HEK293 (cell line): ENCODE data around the gene MERTK.

ENCODE experiments used
- CTCF ChIP-seq: fragments of 450-650 bp; formaldehyde crosslinking; IDR thresholded peaks from 2 replicates; pipeline ENCODE4 v1.5.1; 2016; ENCODE audit warnings: missing biosample characterization, missing genetic modification characterization
- YY1 ChIP-seq: fragments of 450-650 bp; formaldehyde crosslinking; IDR thresholded peaks from 2 replicates; pipeline ENCODE4 v1.5.1; 2018; ENCODE audit warnings: missing biosample characterization, missing genetic modification characterization
- ZNF324 ChIP-seq: fragments of 450-650 bp; formaldehyde crosslinking; IDR thresholded peaks from 2 replicates; pipeline ENCODE4 v1.5.1; 2016; ENCODE audit warnings: missing biosample characterization, missing genetic modification characterization
- ZNF658 ChIP-seq: fragments of 450-650 bp; formaldehyde crosslinking; IDR thresholded peaks from 2 replicates; pipeline ENCODE4; 2016; ENCODE audit warnings: missing biosample characterization, missing genetic modification characterization
- TF ChIP-seq, protein P1 (sequence below): fragments of 450-650 bp; formaldehyde crosslinking; IDR thresholded peaks from 2 replicates; pipeline ENCODE4 v1.5.1; 2016; ENCODE audit warnings: missing biosample characterization, missing genetic modification characterization

DNA sequence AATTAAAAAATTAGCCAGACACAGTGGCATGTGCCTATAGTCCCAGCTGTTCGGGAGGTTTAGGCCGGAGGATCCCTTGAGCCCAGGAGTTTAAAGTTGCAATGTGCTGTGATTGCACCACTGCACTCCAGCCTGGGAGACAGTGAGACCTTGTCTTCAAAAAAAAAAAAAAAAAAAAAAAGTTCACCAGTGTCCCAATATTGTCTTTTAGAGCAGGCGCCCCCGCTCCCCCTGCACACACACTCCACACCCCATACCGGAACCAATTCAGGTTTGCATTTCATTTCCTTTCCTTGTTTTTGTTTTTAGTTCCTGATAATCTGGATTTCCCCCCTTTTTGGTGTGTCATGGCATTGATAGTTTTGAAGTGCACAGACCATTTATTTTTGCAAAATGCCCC is 167.1 kb downstream of the MERTK start:
- TF ChIP-seq CTCF (tag by site-specific recombination), result no peak
- TF ChIP-seq, protein P1, sequence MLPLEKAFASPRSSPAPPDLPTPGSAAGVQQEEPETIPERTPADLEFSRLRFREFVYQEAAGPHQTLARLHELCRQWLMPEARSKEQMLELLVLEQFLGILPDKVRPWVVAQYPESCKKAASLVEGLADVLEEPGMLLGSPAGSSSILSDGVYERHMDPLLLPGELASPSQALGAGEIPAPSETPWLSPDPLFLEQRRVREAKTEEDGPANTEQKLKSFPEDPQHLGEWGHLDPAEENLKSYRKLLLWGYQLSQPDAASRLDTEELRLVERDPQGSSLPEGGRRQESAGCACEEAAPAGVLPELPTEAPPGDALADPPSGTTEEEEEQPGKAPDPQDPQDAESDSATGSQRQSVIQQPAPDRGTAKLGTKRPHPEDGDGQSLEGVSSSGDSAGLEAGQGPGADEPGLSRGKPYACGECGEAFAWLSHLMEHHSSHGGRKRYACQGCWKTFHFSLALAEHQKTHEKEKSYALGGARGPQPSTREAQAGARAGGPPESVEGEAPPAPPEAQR (tag by site-specific recombination), result no peak
- no peak for TF ChIP-seq ZNF324
- TF ChIP-seq ZNF658 (tag by site-specific recombination), result no peak
- TF ChIP-seq YY1, result no peak
